ES-I3 (cell line): ENCODE measurements around the gene TBC1D23.

Experiments
- H3K36me3 ChIP-seq: 2 replicates; pipeline ENCODE4 v1.6.1; 2013; ENCODE audit warnings: mild to moderate bottlenecking, low read length, control low read depth, moderate library complexity; ENCODE audit not compliant: insufficient read depth
- H3K4me1 ChIP-seq: 2 replicates; pipeline ENCODE4 v1.6.1; 2013; ENCODE audit warnings: mild to moderate bottlenecking, control low read depth, low read length; ENCODE audit not compliant: insufficient read depth
- H3K9ac ChIP-seq: 2 replicates; pipeline ENCODE4 v1.6.1; 2013; ENCODE audit warnings: low read depth, mild to moderate bottlenecking, low read length, moderate library complexity
- H3K9me3 ChIP-seq: 2 replicates; pipeline ENCODE4 v1.6.1; 2013; ENCODE audit warnings: mild to moderate bottlenecking, low read length, moderate library complexity; ENCODE audit not compliant: control insufficient read depth, insufficient read depth

The TBC1D23 gene

GRCh38 chr3:100361897-100362296 is 101.1 kb downstream of the TBC1D23 start:
- Histone ChIP-seq H3K36me3 (peaks cover 3% of the 10 kb centered on the region), H3K9ac (no peak overlapping the region), H3K9me3 (no peaks in the 10 kb centered on the region), H3K4me1 (no peaks in the 10 kb centered on the region)

- no peaks in the 10 kb centered on the region for H3K9me3 ChIP-seq
- no peaks in the 10 kb centered on the region for H3K4me1 ChIP-seq
- H3K9ac ChIP-seq = no peak overlapping the region
- H3K36me3 ChIP-seq = peaks cover 6% of the 10 kb centered on the region
Measured at GRCh38 chr3:100364421-100364820, 103.6 kb downstream of the TBC1D23 start.

- H3K4me1 ChIP-seq = no peaks in the 10 kb centered on the region
- H3K36me3 ChIP-seq = peaks cover 6% of the 10 kb centered on the region
- no peak overlapping the region for H3K9ac ChIP-seq
- H3K9me3 ChIP-seq = no peaks in the 10 kb centered on the region
Measured at GRCh38 chr3:100366424-100366823, 105.6 kb downstream of the TBC1D23 start.

GRCh38 chr3:100368441-100368840 is 107.6 kb downstream of the TBC1D23 start:
- Histone ChIP-seq H3K4me1 (no peaks in the 10 kb centered on the region), H3K36me3 (peaks cover 14% of the 10 kb centered on the region), H3K9me3 (no peaks in the 10 kb centered on the region), H3K9ac (no peak overlapping the region)

- Histone ChIP-seq H3K4me1 (no peaks in the 10 kb centered on the region), H3K9ac (no peak overlapping the region), H3K9me3 (no peaks in the 10 kb centered on the region), H3K36me3 (peaks cover 11% of the 10 kb centered on the region)
Measured at GRCh38 chr3:100370756-100371155, 110.0 kb downstream of the TBC1D23 start.

- H3K4me1 ChIP-seq = no peaks in the 10 kb centered on the region
- H3K9me3 ChIP-seq = no peaks in the 10 kb centered on the region
- peaks cover 11% of the 10 kb centered on the region for H3K36me3 ChIP-seq
- H3K9ac ChIP-seq = no peak overlapping the region
Measured at GRCh38 chr3:100374521-100374920, 113.7 kb downstream of the TBC1D23 start.
